Stimulated activated CD4-positive, alpha-beta T cell treated with anti-CD3 and anti-CD28 coated beads, Interleukin-4, amount 100 ng/mL, for 48 hours (primary cell): Measurements from ENCODE around the gene ANKRD36.
A peak's percentile ranks its signal among the peaks of the same experiment; 100 is the strongest.
"Not testable (repeated sequence)": the region's sequence is repeated elsewhere in the genome, so short reads cannot be mapped to it uniquely, and the experiment has no call there.

Experiments used
- DNase-seq, 2 donors: peaks; one replicate each; pipeline ENCODE4 v3.0.0-alpha.2; 2020; ENCODE audit warnings: low read depth in 2 of 2

ANKRD36 gene

DNA sequence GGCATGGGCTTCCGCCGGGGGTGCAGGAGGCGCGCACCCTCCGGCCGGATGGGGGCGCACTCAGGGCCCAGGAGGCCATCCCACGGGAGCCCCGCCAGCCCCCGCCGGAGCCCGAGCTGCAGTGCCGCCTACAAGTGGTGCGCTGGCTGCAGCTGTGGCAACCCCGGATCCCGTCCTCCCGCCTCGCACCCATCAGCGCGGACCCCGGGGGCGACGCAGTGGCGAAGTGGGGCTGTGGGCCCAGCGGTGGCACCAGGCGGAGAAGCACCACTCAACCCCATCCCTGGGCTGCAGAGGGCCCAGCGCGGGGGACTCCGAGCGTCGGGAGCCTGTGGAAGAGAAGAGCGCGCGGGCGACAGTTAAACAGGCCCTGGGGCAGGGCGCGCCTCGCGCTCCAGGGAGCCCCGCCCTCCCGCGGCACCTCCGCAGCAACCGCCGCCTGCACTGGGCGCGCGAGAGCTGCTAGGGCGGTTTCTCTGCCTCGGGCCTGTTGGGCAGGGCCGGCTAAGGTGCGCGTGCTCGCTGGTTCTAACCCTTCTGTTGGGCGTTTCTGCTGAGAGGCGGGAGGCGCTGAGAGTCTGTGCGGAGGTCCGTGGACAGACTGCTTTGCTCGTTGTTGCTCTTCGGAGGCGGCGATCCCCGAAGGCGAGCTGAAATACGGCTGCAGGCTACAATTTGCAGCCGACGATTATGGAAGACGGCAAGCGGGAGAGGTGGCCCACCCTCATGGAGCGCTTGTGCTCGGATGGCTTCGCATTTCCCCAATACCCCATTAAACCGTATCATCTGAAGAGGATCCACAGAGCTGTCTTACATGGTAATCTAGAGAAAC, at the start of gene ANKRD36:
TSS of gene ANKRD36 (plus strand) at position 104 of the 832 bp plus-strand sequence. CDS start at position 691, 587 bp downstream.
- DNase-seq: peak; percentile 80 to 81

DNA sequence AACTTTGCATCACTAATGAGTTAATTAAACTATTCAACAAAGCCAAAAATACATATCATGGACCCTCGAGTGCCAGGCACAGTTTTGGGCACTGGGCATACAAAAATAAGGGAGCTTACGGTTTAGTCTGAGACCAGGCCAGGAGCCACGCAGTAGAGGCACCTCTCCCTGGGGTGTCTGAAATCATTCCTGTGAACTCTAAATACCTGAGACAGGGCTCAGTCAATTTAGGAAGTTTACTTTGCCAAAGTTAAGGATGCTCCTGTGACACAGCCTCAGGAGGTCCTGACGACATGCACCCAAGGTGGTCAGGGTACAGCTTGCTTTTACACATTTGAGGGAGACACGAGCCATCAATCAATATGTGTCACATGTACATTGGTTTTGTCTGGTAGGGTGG, 46.9 kb upstream of the ANKRD36 start:
- not testable (repeated sequence) for DNase-seq

DNA sequence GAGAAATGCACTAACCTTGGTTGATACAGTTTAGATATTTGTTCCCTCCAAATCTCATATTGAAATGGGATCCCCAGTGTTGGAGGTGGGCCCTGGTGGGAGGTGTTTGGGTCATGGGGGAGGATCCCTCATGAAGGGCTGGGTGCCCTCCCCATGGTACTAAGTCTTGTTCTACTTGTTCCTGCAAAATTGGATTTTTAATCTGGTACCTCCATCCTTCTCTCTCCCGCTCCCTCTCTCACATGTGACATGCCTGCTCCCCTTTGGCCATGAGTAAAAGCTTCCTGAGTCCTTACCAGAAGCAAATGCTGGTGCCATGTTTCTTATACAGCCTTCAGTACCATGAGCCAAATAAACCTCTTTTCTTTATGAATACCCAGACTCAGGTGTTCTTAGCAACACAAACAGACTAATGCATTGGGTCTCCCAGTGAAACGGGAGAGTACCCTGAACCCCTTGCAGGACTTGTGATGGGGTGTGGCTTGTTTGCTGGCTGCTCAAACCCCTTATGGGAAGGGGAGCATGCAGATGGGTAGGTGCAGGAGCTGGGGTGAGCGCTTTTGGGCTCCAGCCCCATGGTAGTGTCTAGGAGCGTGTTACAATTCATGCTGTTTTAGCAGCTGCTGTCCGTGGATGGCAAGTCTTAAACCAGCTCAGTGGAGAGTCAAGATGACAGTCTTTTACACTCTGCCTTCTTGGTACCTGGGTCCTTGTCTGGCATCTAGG, 45.5 kb upstream of the ANKRD36 start:
- no peak for DNase-seq

DNA sequence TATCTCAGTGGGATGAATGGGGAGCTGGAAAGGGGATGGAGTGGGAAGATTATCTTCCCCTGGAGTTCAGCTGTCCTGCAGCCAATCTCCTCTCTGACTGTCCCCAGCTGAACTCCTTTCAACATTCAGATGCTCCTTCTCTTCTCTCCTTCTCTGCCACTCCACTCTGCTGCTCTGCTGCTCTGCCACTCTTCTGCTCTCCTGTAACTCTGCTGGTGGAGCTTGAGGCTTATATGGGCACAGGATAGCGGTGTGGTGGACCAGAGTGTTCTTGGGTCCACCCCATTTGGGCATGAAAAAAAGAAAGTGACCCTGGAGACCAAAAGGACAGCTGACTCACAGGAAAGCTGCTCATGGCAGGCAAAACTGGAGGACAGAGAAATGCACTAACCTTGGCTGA, 44.9 kb upstream of the ANKRD36 start:
- DNase-seq: no peak

DNA sequence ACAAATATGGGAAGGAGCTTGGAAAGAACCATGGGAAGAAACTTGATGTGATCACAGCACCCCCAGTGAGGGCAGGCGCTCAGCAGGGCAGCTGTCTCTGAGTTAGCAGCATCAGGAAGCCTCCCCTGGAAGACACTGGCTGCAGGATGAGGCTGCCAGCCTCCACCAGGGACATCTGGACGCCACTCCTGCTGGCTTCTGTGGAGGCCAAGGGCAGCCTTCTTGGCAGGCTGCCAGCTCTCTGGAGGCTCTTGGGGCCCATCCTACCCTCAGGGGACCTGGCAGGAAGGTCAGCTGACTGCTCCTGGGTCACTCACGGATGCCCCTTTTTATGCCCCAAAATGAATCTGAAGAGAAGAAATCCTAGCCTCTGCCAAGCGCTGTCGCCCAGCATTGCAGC, 44.2 kb upstream of the ANKRD36 start:
- DNase-seq: not testable (repeated sequence)

DNA sequence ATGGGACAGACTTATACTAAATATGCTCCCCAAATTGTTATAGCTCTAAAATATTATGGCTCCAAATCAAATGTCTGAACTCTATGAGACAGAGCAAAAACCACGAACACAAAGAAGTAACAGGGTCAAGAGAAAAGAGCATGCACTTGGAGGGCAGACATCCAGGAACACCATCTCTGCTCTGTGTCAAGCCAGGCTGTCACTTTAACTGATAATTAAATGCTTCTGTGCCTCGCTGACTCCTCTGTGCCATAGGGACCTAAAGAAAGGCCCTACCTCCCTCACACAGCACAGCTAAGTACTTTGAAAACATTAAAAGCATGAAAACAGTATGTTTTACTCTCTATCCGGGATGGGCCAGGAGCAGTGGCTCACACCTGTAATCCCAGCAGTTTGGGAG, 42.0 kb upstream of the ANKRD36 start:
- not testable (repeated sequence) for DNase-seq

DNA sequence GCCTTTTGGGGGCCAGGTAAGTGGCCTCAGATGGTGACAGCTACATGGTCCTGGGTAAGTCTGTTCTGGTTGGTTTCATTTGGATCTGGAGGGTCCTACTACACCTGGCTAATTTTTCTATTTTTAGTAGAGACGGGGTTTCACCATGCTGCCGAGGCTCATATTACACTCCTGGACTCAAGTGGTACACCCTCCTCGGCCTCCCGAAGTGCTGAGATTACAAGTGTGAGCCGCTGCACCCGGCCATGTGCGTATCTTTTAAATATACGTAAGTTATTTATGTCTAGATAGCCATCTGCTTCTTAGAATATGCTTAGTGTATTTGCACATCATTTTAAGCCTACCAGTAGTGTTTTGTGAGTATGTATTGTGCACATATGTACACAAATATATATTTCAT, 35.7 kb upstream of the ANKRD36 start:
- DNase-seq: not testable (repeated sequence)

DNA sequence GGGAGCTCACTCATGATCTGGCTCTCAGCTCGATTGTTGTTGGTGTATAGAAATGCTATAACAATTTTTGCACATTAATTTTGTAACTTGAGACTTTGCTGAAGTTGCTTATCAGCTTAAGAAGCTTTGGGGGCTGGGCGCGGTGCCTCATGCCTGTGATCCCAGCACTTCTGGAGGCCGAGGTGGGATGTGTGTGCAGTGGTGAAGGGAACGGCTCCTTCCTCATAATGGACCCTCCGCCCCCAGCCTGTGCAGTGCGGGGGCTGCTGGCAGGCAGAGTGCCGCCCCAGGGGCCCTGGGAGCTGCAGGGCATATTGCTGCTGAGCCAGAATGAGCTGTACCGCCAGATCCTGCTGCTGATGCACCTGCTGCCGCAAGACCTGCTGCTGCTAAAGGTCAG, 32.1 kb upstream of the ANKRD36 start:
- DNase-seq: not testable (repeated sequence)

DNA sequence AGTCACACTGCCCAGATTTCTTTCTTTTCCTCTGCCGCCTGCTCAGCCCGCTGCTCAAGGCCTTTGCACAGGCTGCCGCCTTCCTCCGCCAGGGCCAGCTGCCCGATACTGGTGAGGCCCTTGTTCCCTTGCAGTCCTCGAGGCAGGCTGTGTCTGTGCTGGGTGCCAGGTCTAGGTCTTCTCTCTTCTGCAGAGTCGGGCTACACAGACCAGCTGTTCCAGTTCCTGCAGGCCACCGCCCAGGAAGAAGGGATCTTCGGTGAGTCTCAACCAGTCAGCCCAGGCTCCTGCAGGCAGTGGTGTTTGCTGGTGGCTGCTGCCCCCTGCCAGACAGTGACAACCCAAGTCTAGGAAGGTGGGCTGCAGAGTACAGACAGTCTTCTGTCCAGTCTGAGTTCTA, 30.7 kb upstream of the ANKRD36 start:
- DNase-seq: not testable (repeated sequence)

DNA sequence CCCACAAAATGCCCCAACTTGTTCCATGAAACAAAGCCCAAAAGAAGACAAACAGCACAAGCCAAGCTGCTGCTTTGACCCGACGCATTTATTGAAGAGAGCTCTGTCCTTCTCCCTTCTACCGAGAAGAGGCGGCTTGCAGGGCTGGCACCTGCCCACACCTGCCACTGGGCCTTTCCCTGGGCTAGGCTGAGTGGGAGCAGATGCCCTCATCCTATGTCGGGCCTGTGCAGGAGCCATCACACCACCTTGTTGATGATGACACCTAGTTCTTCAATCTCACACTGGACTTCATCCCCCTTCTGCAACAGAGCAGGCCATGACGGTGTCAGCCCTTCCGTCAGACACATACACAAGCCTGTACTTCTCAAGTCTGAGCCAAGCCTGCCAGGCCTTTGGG, 29.4 kb upstream of the ANKRD36 start:
- not testable (repeated sequence) for DNase-seq

DNA sequence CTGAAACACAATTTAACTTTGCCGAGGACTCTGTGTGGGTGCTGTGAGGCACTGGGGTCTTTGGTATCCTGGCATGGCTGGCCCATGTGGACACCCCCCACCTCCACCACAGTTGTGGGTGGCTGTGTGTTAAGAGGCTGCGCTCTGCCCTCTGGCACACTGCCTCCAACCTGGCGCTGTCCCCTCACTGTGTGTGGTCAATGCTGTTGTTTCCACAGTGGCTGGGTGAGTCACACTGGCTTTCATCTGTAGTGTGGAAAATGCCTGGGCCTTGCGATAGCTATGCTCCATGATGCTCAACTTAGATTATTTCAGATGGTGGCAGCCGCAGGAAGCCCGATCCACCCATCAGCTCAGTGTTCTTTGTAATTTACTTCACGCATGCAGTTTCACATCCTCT, 27.9 kb upstream of the ANKRD36 start:
- not testable (repeated sequence) for DNase-seq

DNA sequence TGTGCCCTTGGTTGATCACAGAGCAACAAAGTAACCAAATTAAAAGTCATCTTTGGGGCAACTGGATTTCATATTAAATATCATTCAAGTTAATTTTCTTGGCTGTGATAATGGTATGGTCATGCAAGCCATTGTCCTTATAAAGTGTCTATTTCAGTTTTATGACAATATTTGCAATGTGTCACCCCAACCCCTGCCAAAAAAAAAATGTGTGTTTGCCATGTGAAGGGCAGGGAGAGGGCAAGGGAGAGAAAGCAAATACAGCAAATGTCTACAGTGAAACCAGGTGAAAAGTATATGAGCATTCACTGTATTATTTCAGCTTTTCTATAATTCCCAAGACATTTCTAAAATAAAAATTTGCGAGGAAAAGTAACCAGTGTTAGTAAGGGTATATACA, 24.2 kb upstream of the ANKRD36 start:
- DNase-seq: not testable (repeated sequence)

DNA sequence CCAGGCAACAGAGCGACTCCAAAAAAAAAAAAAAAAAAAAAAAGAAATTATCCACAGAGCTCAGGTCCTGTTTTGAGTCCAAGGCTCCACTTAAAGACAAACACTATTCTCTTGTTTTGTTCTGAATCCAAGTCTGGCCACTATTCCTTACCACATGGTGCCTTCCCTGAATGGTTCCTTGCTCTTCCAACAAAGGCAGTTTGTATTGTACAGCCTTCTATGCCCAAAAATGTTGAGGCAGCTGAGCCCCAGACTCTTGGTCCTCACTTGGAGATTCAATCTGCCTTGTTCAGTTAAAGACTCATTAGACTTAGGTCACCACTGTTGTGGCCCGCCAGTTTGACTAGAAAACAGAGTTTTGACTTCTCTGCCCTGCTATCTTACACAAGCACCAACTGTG, 20.0 kb upstream of the ANKRD36 start:
- DNase-seq: not testable (repeated sequence)

DNA sequence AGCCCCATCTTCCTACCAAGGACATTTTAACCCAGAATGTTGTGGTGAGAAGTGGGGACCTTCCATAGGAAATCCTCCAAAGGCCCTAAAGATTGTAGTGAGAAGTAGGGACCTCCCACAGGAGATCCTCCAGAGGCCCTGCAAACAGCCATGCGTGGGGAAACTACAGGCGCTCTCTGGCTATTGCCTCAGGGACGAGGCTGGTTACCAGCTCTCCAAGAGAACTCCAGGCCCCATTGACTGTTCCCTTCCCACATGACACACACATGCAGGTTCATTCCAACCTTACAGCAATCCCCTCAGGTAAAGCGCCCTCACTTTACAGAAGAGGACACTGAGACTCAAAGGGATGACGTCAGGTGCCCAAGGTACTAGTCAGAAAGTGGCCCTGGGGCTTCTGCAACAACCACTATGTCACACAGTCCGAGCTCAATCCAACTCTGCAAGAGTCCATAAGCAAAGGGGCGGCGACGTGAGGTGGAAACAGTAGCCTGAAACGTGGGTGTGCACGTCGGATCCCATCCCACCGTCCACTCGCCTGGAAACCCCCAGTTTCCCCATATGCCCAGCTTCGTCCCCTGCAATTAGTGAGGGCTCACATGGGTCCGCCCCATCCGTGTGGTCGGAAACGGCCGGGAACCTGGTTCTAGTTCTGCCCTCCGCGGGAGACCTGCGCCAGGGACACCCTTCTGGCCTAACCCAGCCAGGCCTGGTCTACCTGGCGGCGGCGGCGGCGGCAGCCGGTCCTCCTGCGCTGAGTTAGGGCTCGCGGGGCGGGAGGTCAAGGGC, 18.8 kb upstream of the ANKRD36 start:
- DNase-seq: not testable (repeated sequence)

DNA sequence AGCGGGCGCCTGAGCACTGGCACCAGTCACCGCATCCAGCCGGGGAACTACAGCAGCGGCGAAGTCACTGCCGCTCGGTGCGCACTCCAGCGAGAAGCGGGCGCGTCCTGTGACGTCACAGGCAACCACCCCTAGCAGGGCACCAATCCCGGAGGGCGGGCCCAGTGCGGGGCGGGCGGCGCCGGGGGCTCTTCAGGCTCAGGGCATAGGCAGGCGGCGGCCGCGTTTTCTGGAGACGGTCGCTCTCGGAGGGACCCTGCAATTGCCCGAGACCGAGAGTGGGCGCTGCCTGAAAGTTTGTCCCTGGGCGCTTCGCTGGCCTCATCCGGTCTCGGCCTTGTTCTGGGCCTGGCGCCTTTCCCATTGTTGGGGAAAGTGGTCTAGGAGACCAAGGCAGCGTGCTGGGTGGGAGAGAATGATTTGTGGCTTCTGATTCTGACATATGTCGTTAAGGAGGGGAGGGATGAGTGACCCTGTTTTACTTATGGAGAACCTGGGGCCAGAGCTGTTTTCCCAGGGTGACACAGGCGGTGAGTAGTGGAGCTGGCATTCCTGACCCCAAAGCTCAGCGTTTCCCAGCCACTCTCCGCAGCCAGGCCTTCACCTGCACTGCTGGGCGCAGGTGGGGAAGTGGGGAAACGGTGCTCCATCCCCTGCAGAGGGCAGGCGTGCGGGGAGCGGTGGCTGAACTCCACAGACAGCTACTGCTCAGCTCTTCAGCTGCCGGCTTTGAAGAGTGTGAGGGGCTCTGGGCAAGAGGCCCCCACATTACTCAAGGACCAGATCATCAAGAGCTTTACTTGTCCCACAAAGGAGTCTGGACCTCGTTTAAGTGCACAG, 18.0 kb upstream of the ANKRD36 start, which contains the start of gene FAHD2B:
TSS of gene FAHD2B (minus strand) at position 111 of the 840 bp plus-strand sequence. CDS start 3,176 bp downstream, outside the sequence.
- peak; percentile 73 to 83 for DNase-seq

DNA sequence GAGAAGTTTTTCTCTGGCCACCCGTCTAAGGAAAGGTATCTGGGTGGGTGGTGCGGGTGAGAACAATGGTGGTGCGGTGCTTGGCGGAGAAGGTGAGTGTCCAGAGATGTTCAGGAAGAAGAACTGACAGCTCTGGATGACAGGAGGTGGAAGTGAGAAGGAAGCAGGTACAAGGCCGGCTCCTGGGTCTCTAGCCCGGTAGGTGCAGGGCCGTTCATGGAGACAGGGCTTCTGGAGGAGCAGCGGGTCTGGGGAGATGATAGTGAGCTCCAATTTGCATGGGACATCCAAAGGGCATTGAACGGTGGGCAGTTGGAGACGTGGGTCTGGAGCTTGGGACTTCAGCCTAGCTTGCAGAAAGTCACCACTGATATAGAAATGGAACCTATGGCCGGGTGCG, 17.3 kb upstream of the ANKRD36 start:
- DNase-seq: no peak

DNA sequence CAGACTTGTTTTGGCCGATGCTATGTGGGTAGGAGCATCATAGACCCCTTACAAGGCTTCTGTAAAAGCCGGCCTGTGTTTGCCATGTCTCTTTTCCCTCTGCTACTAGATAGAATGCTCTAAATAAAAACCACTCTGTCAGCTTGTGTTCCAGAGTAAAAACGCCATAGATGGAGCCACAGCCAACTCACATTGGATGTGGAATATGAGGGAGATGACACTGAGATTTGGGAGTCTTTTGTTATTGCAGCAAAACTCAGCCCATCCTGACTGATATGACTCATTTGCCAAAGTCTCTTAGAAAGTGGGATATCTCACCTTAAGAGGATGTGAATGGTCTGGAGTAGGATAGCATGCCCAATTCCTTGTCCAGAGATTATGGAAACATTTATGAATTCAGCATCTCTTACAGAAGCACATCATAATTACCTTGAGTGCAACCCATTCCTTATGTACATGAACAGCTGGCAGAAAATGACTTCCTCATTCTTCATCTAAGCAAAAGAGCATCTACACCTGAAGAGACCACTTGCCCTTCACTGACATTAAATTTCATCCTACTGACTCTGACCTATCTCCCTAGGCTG, 14.1 kb upstream of the ANKRD36 start:
- DNase-seq: not testable (repeated sequence)

DNA sequence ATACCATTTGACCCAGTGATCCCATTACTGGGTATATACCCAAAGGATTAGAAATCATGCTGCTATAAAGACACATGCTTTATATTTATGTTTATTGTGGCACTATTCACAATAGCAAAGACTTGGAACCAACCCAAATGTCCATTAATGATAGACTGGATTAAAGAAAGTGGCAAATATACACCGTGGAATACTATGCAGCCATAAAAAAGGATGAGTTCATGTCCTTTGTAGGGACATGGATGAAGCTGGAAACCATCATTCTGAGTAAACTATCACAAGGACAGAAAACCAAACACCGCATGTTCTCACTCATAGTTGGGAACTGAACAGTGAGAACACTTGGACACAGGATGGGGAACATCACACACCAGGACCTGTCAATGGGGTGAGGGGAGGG, 6.1 kb upstream of the ANKRD36 start:
- not testable (repeated sequence) for DNase-seq

DNA sequence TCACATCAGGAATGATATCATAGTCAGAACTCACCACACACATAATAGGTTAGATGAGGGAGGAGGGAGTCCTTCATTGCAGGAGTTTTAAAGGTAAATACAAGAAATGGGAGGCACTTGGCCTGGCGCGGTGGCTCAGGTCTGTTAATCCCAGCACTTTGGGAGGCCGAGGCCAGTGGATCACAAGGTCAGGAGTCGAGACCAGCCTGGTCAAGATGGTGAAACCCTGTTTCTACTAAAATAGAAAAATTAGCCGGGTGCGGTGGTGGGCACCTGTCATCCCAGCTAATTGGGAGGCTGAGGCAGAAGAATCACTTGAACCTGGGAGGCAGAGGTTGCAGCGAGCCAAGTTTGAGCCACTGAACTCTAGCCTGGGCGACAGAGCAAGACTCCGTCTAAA, 1.7 kb upstream of the ANKRD36 start:
- DNase-seq: not testable (repeated sequence)

DNA sequence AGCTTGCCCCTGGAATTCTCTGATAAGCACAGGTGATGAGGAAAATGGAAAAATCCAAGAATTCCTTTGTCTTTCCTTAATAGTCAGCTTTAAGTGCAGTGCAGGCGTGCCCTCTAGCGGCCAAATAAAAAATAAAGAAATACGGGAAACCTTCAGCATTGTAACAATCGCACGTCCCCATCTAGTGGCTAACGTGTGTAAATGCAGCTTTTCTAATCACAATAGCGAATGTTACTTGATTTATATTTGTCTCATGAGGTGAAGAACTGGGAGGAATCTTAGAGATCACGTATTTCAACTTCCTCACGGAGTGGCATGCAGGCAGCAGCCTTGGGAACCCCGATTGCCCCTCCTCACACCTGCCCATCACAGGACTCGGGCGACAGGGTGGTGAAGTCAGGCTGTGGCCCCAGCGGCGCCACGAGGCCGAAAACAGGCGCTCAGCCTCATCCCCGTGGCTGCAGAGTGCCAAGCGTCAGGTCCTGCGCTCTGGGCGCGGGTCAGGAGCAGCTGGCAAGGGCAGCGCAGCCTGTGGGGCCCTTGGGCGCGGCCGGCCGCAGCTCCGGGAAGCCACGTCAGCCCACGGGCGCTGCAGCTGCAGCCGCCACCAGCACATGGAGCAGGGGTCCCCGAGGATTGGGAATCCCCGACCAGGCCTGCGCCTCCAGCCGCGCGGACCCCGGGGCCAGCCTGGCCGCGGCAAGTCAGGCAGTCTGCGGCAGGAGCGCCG, 468 bp upstream of the ANKRD36 start:
- peak; percentile 30 to 35 for DNase-seq
